GM19025 (cell line): ENCODE results near the gene PTPRF.
"Not testable (repeated sequence)": the region's sequence is repeated elsewhere in the genome, so short reads cannot be mapped to it uniquely, and the experiment has no call there.

Experiments
- ATAC-seq: cut with Tn5 transposase; IDR thresholded peaks from one replicate; pipeline ENCODE4 v1.9.1; 2021; ENCODE audit warnings: mild to moderate bottlenecking, low read depth, moderate library complexity; ENCODE audit not compliant: unreplicated experiment

Gene PTPRF

GRCh38 chr1:43619996-43620920 lies 89.6 kb downstream of the PTPRF start:
- ATAC-seq: no peak

- no peak for ATAC-seq
Measured at GRCh38 chr1:43620956-43621355, 90.3 kb downstream of the PTPRF start.

GRCh38 chr1:43621386-43621785 lies 90.7 kb downstream of the PTPRF start:
- no peak for ATAC-seq

GRCh38 chr1:43621861-43622260 lies 91.2 kb downstream of the PTPRF start:
- no peak for ATAC-seq

- ATAC-seq: no peak
Measured at GRCh38 chr1:43622471-43622870, 91.8 kb downstream of the PTPRF start.

GRCh38 chr1:43622901-43623780 lies 92.5 kb downstream of the PTPRF start:
- ATAC-seq: no peak

GRCh38 chr1:43625063-43625780 lies 94.5 kb downstream of the PTPRF start:
- no peak for ATAC-seq

GRCh38 chr1:43632135-43632670 lies 101.5 kb downstream of the PTPRF start:
- no peak for ATAC-seq

GRCh38 chr1:43634721-43635120 lies 104.0 kb downstream of the PTPRF start:
- no peak for ATAC-seq

GRCh38 chr1:43636006-43636641 lies 105.4 kb downstream of the PTPRF start:
- ATAC-seq: no peak

GRCh38 chr1:43637267-43637666 lies 106.6 kb downstream of the PTPRF start:
- ATAC-seq: no peak

GRCh38 chr1:43638381-43638780 lies 107.7 kb downstream of the PTPRF start:
- not testable (repeated sequence) for ATAC-seq

- no peak for ATAC-seq
Measured at GRCh38 chr1:43639976-43640794, 109.5 kb downstream of the PTPRF start.

- ATAC-seq: no peak
Measured at GRCh38 chr1:43644558-43644957, 113.9 kb downstream of the PTPRF start.

GRCh38 chr1:43645461-43645860 lies 114.8 kb downstream of the PTPRF start:
- ATAC-seq: no peak

- not testable (repeated sequence) for ATAC-seq
Measured at GRCh38 chr1:43647331-43647730, 116.6 kb downstream of the PTPRF start.

- ATAC-seq: no peak
Measured at GRCh38 chr1:43648221-43648847, 117.7 kb downstream of the PTPRF start.

GRCh38 chr1:43648876-43649477 lies 118.3 kb downstream of the PTPRF start:
- ATAC-seq: no peak
